Keratinocyte (primary cell): ENCODE data around the gene SHC3. TPM values are rescaled to one million over a fixed set of nuclear protein-coding genes. Genes with fewer than 3 reads are reported as not detected.

ENCODE experiments used
- DNase-seq: peaks from one replicate; pipeline ENCODE4 v3.0.0-alpha.2; 2011; ENCODE audit warnings: low read depth, missing footprints, low spot score
- FAIRE-seq: peaks from 2 replicates; lab custom pipeline; 2011; peaks lifted over from hg19 to GRCh38; lab: Jason Lieb, UNC
- H2AFZ ChIP-seq: 2 replicates; pipeline ENCODE4 v1.6.0; 2012; ENCODE audit warnings: low read length, control low read depth, inconsistent platforms; ENCODE audit not compliant: control insufficient read depth
- H3K27ac ChIP-seq: 2 replicates; pipeline ENCODE4 v1.5.1; 2011; ENCODE audit warnings: low read length; ENCODE audit not compliant: control insufficient read depth, insufficient read depth
- H3K27me3 ChIP-seq: 3 replicates; pipeline ENCODE4 v1.6.0; 2011; ENCODE audit warnings: low read length; ENCODE audit not compliant: control insufficient read depth, insufficient read depth; ENCODE audit errors: extremely low read depth
- H3K36me3 ChIP-seq, 2 experiments: 2 replicates in 1 of 2; 3 replicates in 1 of 2; pipeline ENCODE4 v1.5.1; 2011; ENCODE audit warnings: low read length in 2 of 2, mild to moderate bottlenecking in 1 of 2; ENCODE audit not compliant: control insufficient read depth in 2 of 2, insufficient read depth in 2 of 2; ENCODE audit errors: extremely low read depth in 1 of 2
- H3K4me1 ChIP-seq: 3 replicates; pipeline ENCODE4 v1.5.1; 2011; ENCODE audit warnings: low read length; ENCODE audit not compliant: control insufficient read depth, insufficient read depth; ENCODE audit errors: extremely low read depth
- H3K4me2 ChIP-seq: 3 replicates; pipeline ENCODE4 v1.6.0; 2011; ENCODE audit warnings: low read depth, low read length; ENCODE audit not compliant: control insufficient read depth, insufficient read depth; ENCODE audit errors: extremely low read depth
- H3K4me3 ChIP-seq, 3 experiments: fragments of 200-600 bp in 1 of 3; sonication (generic) in 1 of 3; 2 replicates in 2 of 3; 3 replicates in 1 of 3; pipeline ENCODE4 v1.5.1; 2011 to 2016; ENCODE audit warnings: low read length in 3 of 3, mild to moderate bottlenecking in 3 of 3, control low read depth in 2 of 3, inconsistent platforms in 1 of 3, low read depth in 1 of 3, mixed read lengths in 1 of 3, mixed run types in 1 of 3, moderate library complexity in 1 of 3; ENCODE audit not compliant: control insufficient read depth in 2 of 3, insufficient read depth in 2 of 3; ENCODE audit errors: extremely low read depth in 1 of 3
- H3K79me2 ChIP-seq: 2 replicates; pipeline ENCODE4 v1.6.0; 2012; ENCODE audit warnings: low read length; ENCODE audit not compliant: control insufficient read depth, insufficient read depth
- H3K9ac ChIP-seq: 3 replicates; pipeline ENCODE4 v1.6.0; 2011; ENCODE audit warnings: low read length; ENCODE audit not compliant: control insufficient read depth, insufficient read depth; ENCODE audit errors: extremely low read depth
- H3K9me1 ChIP-seq: 3 replicates; pipeline ENCODE4 v1.6.0; 2011; ENCODE audit warnings: low read length; ENCODE audit not compliant: control insufficient read depth, insufficient read depth; ENCODE audit errors: extremely low read depth
- H3K9me3 ChIP-seq: 2 replicates; pipeline ENCODE4 v1.5.1; 2012; ENCODE audit warnings: low read depth, low read length; ENCODE audit not compliant: control insufficient read depth
- H4K20me1 ChIP-seq: 3 replicates; pipeline ENCODE4 v1.6.0; 2011; ENCODE audit warnings: low read length; ENCODE audit not compliant: control insufficient read depth, insufficient read depth; ENCODE audit errors: extremely low read depth
- EZH2 ChIP-seq: IDR thresholded peaks from one replicate; pipeline ENCODE4 v1.6.1; 2012; ENCODE audit warnings: inconsistent platforms, mild to moderate bottlenecking, low read length, moderate library complexity
- dilution Hi-C: fragments of 300-500 bp; cut with MboI; formaldehyde crosslinking; loops from one replicate; pipeline ENCODE4 v1.7.0; 2020; ENCODE audit warnings: low sequenced_read_pairs; ENCODE audit not compliant: extremely low pct_ligation_motif_present
- polyA plus RNA-seq, 5 experiments: library from polyadenylated mRNA; depleted of rRNA in 3 of 5; stranded (reverse) in 3 of 5; stranded (forward) in 1 of 5; unstranded in 1 of 5; fragments of >200 nt; gene quantifications; 1 replicate in 1 of 5; 2 replicates in 3 of 5; 3 replicates in 1 of 5; pipeline versions ENCODE4 v1.2.1 to v1.2.3, GENCODE V29; 2011 to 2012; ENCODE audit warnings: missing spikeins in 2 of 5, low read depth in 1 of 5, low replicate concordance in 1 of 5
- TF ChIP-seq, protein P1 (sequence below), 3 experiments: IDR thresholded peaks in 1 of 3; conservative IDR thresholded peaks in 1 of 3; optimal IDR thresholded peaks in 1 of 3; 2 replicates in 2 of 3; 3 replicates in 1 of 3; pipeline versions ENCODE3 to v1.5.1; 2011; ENCODE audit warnings: low read length in 3 of 3, mild to moderate bottlenecking in 3 of 3, moderate library complexity in 2 of 3, control low read depth in 1 of 3, inconsistent platforms in 1 of 3; ENCODE audit not compliant: insufficient read depth in 2 of 3; ENCODE audit errors: extremely low read depth in 1 of 3

SHC3 gene
- polyA plus RNA-seq, 1 donor (not counting 4 experiments of a cell fraction or from before 2014, with no cell fraction given), result 0.03 TPM

DNA sequence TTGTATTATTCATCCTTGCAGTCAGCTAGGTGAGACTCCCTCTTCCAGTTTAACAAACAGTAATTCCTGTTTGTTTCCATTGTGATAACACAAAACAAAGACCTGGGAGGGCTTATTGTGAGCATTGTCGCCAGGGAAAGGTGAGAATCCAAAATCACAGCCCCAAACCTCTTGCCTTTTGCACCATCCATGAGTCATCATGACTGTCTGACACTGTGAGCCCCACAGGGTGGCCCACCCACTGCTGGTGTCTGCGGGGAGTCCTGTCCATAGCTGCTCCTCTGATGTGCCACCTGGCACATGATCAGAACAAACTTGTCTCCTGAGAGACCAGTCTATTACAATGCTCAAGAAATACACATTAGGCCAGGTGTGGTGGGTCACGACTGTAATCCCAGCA, 221.1 kb downstream of the SHC3 start:
- Histone ChIP-seq H3K4me3 (no peak overlapping the region), H3K9me3 (no peaks in the 10 kb centered on the region), H3K4me2 (no peak overlapping the region), H3K27me3 (no peaks in the 10 kb centered on the region), H3K9ac (no peak overlapping the region), H3K4me1 (peaks cover 4% of the 10 kb centered on the region), H4K20me1 (no peaks in the 10 kb centered on the region), H3K79me2 (no peaks in the 10 kb centered on the region), H3K27ac (no peak overlapping the region), H2AFZ (no peak overlapping the region), H3K9me1 (no peaks in the 10 kb centered on the region), H3K36me3 (no peaks in the 10 kb centered on the region)
- DNase-seq (no peak), FAIRE-seq (no peak)
- no peak for TF ChIP-seq EZH2
- TF ChIP-seq, protein P1, sequence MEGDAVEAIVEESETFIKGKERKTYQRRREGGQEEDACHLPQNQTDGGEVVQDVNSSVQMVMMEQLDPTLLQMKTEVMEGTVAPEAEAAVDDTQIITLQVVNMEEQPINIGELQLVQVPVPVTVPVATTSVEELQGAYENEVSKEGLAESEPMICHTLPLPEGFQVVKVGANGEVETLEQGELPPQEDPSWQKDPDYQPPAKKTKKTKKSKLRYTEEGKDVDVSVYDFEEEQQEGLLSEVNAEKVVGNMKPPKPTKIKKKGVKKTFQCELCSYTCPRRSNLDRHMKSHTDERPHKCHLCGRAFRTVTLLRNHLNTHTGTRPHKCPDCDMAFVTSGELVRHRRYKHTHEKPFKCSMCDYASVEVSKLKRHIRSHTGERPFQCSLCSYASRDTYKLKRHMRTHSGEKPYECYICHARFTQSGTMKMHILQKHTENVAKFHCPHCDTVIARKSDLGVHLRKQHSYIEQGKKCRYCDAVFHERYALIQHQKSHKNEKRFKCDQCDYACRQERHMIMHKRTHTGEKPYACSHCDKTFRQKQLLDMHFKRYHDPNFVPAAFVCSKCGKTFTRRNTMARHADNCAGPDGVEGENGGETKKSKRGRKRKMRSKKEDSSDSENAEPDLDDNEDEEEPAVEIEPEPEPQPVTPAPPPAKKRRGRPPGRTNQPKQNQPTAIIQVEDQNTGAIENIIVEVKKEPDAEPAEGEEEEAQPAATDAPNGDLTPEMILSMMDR (optimal IDR thresholded peaks at IDR 0.05 in 1 of 3, IDR thresholded peaks at IDR 0.05 in 1 of 3, conservative IDR thresholded peaks at IDR 0.05 in 1 of 3; ENCODE audit: extremely low read depth in 1 of 3, insufficient read depth in 2 of 3, low read length in 3 of 3), result no peak
- dilution Hi-C loops, result no loop called here

Other genes with a start within 250 kb of the SHC3 start
- 4.1 to 5.3 TPM (median 4.6 TPM) in 3 replicates for gene S1PR3, start 187.3 kb downstream of the SHC3 start, polyA plus RNA-seq
- gene CKS2, start 132.4 kb upstream of the SHC3 start, polyA plus RNA-seq, result 130 to 291 TPM (median 224 TPM) in 3 replicates
- 18.3 to 24.3 TPM (median 20.1 TPM) in 3 replicates for gene SECISBP2, start 139.7 kb upstream of the SHC3 start, polyA plus RNA-seq